Dermis blood vessel endothelial cell (primary cell): ENCODE data around the gene STAT2. TPM values are rescaled to one million over a fixed set of nuclear protein-coding genes. Genes with fewer than 3 reads are reported as not detected.

ENCODE experiments used
- total RNA-seq: library from RNA; depleted of rRNA; stranded (reverse); fragments of >200 nt; gene quantifications from 2 replicates; pipeline ENCODE4 v1.2.3, GENCODE V29; 2014

The STAT2 gene
- total RNA-seq, 1 donor from 2014 or later, result 95.0 TPM

Other genes starting within 250 kb of the STAT2 start
- gene RPL41, start 243.5 kb downstream of the STAT2 start, total RNA-seq, result 2,567 and 3,056 TPM in 2 replicates
- 4.7 and 5.6 TPM in 2 replicates for gene ZC3H10, start 241.8 kb downstream of the STAT2 start, total RNA-seq
- 400 and 456 TPM in 2 replicates for gene ESYT1, start 231.8 kb downstream of the STAT2 start, total RNA-seq
- 80.8 and 96.8 TPM in 2 replicates for gene MYL6B, start 207.5 kb downstream of the STAT2 start, total RNA-seq
- 1,647 and 2,863 TPM in 2 replicates for gene MYL6, start 201.7 kb downstream of the STAT2 start, total RNA-seq
- gene SMARCC2, start 170.6 kb downstream of the STAT2 start, total RNA-seq, result 47.5 and 51.2 TPM in 2 replicates
- gene RNF41, start 138.2 kb downstream of the STAT2 start, total RNA-seq, result 102 and 119 TPM in 2 replicates
- gene NABP2, start 135.8 kb downstream of the STAT2 start, total RNA-seq, result 24.8 and 32.9 TPM in 2 replicates
- gene SLC39A5, start 130.1 kb downstream of the STAT2 start, total RNA-seq, result not detected in 2 replicates
- gene ANKRD52, start 101.7 kb downstream of the STAT2 start, total RNA-seq, result 23.0 and 31.5 TPM in 2 replicates
- 8.4 and 10.0 TPM in 2 replicates for gene COQ10A, start 93.2 kb downstream of the STAT2 start, total RNA-seq
- gene CS, start 59.8 kb downstream of the STAT2 start, total RNA-seq, result 67.0 and 267 TPM in 2 replicates
- 80.0 and 94.8 TPM in 2 replicates for gene CNPY2, start 44.1 kb downstream of the STAT2 start, total RNA-seq
- gene PAN2, start 26.1 kb downstream of the STAT2 start, total RNA-seq, result 16.8 and 24.2 TPM in 2 replicates
- gene IL23A, start 21.2 kb downstream of the STAT2 start, total RNA-seq, result 0.23 and 0.34 TPM in 2 replicates
- not detected in 2 replicates for gene APOF, start 2.8 kb upstream of the STAT2 start, total RNA-seq
- gene TIMELESS, start 89.3 kb upstream of the STAT2 start, total RNA-seq, result 8.8 and 24.7 TPM in 2 replicates
- not detected in 2 replicates for gene MIP, start 94.5 kb upstream of the STAT2 start, total RNA-seq
- 1.6 and 2.4 TPM in 2 replicates for gene SPRYD4, start 108.5 kb upstream of the STAT2 start, total RNA-seq
- 0.28 and 0.51 TPM in 2 replicates for gene GLS2, start 128.1 kb upstream of the STAT2 start, total RNA-seq
- 37.9 and 76.6 TPM in 2 replicates for gene RBMS2, start 161.7 kb upstream of the STAT2 start, total RNA-seq